Thyroid gland (tissue), 4 donors: ENCODE measurements around the gene KIF16B.

ENCODE experiments used
- POLR2A ChIP-seq, 2 donors: fragments of 450-650 bp; IDR thresholded peaks; one replicate each; pipeline ENCODE4 v1.6.1; 2017; ENCODE audit warnings: antibody characterized with exemption in 2 of 2, mild to moderate bottlenecking in 2 of 2, moderate library complexity in 1 of 2
- TF ChIP-seq, protein P1 (sequence below), 6 experiments: fragments of 200-600 bp in 3 of 6; fragments of 450-650 bp in 3 of 6; sonication (generic) in 3 of 6; IDR thresholded peaks; one replicate each; pipeline ENCODE4 v1.5.1; 2016 to 2019; ENCODE audit warnings: antibody characterized with exemption in 6 of 6, mild to moderate bottlenecking in 2 of 6, inconsistent platforms in 1 of 6, moderate library complexity in 1 of 6

GRCh38 chr20:16475225-16475624, 98.0 kb downstream of the KIF16B start:
- TF ChIP-seq, protein P1, sequence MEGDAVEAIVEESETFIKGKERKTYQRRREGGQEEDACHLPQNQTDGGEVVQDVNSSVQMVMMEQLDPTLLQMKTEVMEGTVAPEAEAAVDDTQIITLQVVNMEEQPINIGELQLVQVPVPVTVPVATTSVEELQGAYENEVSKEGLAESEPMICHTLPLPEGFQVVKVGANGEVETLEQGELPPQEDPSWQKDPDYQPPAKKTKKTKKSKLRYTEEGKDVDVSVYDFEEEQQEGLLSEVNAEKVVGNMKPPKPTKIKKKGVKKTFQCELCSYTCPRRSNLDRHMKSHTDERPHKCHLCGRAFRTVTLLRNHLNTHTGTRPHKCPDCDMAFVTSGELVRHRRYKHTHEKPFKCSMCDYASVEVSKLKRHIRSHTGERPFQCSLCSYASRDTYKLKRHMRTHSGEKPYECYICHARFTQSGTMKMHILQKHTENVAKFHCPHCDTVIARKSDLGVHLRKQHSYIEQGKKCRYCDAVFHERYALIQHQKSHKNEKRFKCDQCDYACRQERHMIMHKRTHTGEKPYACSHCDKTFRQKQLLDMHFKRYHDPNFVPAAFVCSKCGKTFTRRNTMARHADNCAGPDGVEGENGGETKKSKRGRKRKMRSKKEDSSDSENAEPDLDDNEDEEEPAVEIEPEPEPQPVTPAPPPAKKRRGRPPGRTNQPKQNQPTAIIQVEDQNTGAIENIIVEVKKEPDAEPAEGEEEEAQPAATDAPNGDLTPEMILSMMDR (IDR thresholded peaks at IDR 0.05): peak in 1 of 6 experiments; percentile 25
- TF ChIP-seq POLR2A (IDR thresholded peaks at IDR 0.05): no peak
